Natural killer cell (primary cell): Measurements from ENCODE around the gene TIMM8B. TPM values are rescaled to one million over a fixed set of nuclear protein-coding genes. Genes with fewer than 3 reads are reported as not detected.

Source experiments
- ATAC-seq, 3 donors: fragments of 150-1000 bp in 2 of 3; fragments of 200-7000 bp in 1 of 3; cut with Tn5 transposase; 1 replicate in 1 of 3; 2 replicates in 2 of 3; pipeline ENCODE4 v1.10.0; 2021; ENCODE audit warnings: mild to moderate bottlenecking in 2 of 3, moderate library complexity in 2 of 3
- DNase-seq, 2 donors: peaks; one replicate each; pipeline versions ENCODE4 v3.0.0 to v3.0.0-alpha.2; 2013 to 2021; ENCODE audit warnings: mixed read lengths in 1 of 2
- H3K27ac ChIP-seq: one replicate; pipeline ENCODE4 v1.5.1; 2013; ENCODE audit warnings: mild to moderate bottlenecking, low read length
- H3K27me3 ChIP-seq: one replicate; pipeline ENCODE4 v1.6.1; 2013; ENCODE audit warnings: low read length; ENCODE audit not compliant: control insufficient read depth, insufficient read depth
- H3K36me3 ChIP-seq: one replicate; pipeline ENCODE4 v1.6.1; 2013; ENCODE audit warnings: low read length; ENCODE audit not compliant: control insufficient read depth, insufficient read depth
- H3K4me1 ChIP-seq: one replicate; pipeline ENCODE4 v1.6.1; 2013; ENCODE audit warnings: low read length; ENCODE audit not compliant: control insufficient read depth, insufficient read depth
- H3K4me3 ChIP-seq: one replicate; pipeline ENCODE4 v1.5.1; 2013; ENCODE audit warnings: low read length
- H3K9me3 ChIP-seq: one replicate; pipeline ENCODE4 v1.6.1; 2013; ENCODE audit warnings: low read length; ENCODE audit not compliant: control insufficient read depth, insufficient read depth
- H3K27ac Mint-ChIP-seq, 2 donors: one replicate each; pipeline ENCODE4 v1.8.0; 2022; ENCODE audit warnings: mild to moderate bottlenecking in 2 of 2, mixed read lengths in 2 of 2, moderate library complexity in 1 of 2
- H3K27me3 Mint-ChIP-seq, 2 donors: one replicate each; pipeline ENCODE4 v1.8.0; 2022; ENCODE audit warnings: low read depth in 2 of 2, mixed read lengths in 2 of 2
- H3K36me3 Mint-ChIP-seq: one replicate; pipeline ENCODE4 v1.8.0; 2022; ENCODE audit warnings: mixed read lengths
- H3K4me1 Mint-ChIP-seq, 2 donors: one replicate each; pipeline ENCODE4 v1.8.0; 2022; ENCODE audit warnings: mixed read lengths in 2 of 2
- H3K4me3 Mint-ChIP-seq: one replicate; pipeline ENCODE4 v1.8.0; 2022; ENCODE audit warnings: mild to moderate bottlenecking, moderate library complexity, mixed read lengths
- H3K9me3 Mint-ChIP-seq, 2 donors: one replicate each; pipeline ENCODE4 v1.8.0; 2022; ENCODE audit warnings: mixed read lengths in 2 of 2
- CTCF ChIP-seq: fragments of 200-600 bp; IDR thresholded peaks from one replicate; pipeline ENCODE4 v1.8.0; 2022; ENCODE audit warnings: antibody characterized with exemption
- WGBS: methylation state at CpG from one replicate; pipeline ENCODE4 v1.1.7; 2013; ENCODE audit warnings: missing lambda C conversion rate; ENCODE audit not compliant: insufficient coverage; 5-methylcytosine and 5-hydroxymethylcytosine counted together
- intact Hi-C: fragments of 100-400 bp; cut with micrococcal nuclease; formaldehyde crosslinking; loops from one replicate; pipeline ENCODE4 v1.14.2; 2022
- total RNA-seq, 4 donors: library from RNA; stranded (reverse); fragments of 120-200 nt in 1 of 4; gene quantifications; one replicate each; pipeline versions ENCODE4 v1.2.3 to v1.2.4, GENCODE V29; 2013 to 2022

Gene TIMM8B
- total RNA-seq, 3 donors from 2014 or later (not counting 1 experiment from before 2014, with no cell fraction given), result 14.6 to 17.8 (median 17.0) TPM

- Mint-ChIP-seq H3K27ac (no peak overlapping the region), H3K36me3 (no peaks in the 10 kb centered on the region), H3K4me1 (peaks cover 13% of the 10 kb centered on the region in 2 donors), H3K27me3 (no peaks in the 10 kb centered on the region), H3K4me3 (no peak overlapping the region), H3K9me3 (no peaks in the 10 kb centered on the region)
- Histone ChIP-seq H3K27me3 (no peaks in the 10 kb centered on the region), H3K4me3 (no peak overlapping the region), H3K27ac (no peak overlapping the region), H3K4me1 (peaks cover 22% of the 10 kb centered on the region), H3K9me3 (no peaks in the 10 kb centered on the region), H3K36me3 (no peaks in the 10 kb centered on the region)
- intact Hi-C loops, result no loop called here
- 70% methylated on average over 5 of the region's 5 CpGs for WGBS
- no peak for DNase-seq
- no peak for TF ChIP-seq CTCF
- no peak for ATAC-seq
Measured at GRCh38 chr11:112129656-112130055, 43.1 kb upstream of the TIMM8B start.

- no peak for TF ChIP-seq CTCF
- H3K4me3 Mint-ChIP-seq, result no peak overlapping the region
- peaks cover 13% of the 10 kb centered on the region in 2 donors for H3K4me1 Mint-ChIP-seq
- Histone ChIP-seq H3K9me3 (no peaks in the 10 kb centered on the region), H3K36me3 (no peaks in the 10 kb centered on the region), H3K4me3 (no peak overlapping the region), H3K27ac (no peak overlapping the region), H3K4me1 (peaks cover 22% of the 10 kb centered on the region), H3K27me3 (no peaks in the 10 kb centered on the region)
- no peaks in the 10 kb centered on the region for H3K9me3 Mint-ChIP-seq
- intact Hi-C loops, result no loop called here
- no peaks in the 10 kb centered on the region for H3K36me3 Mint-ChIP-seq
- H3K27me3 Mint-ChIP-seq, result no peaks in the 10 kb centered on the region
- no peak overlapping the region for H3K27ac Mint-ChIP-seq
- WGBS, result 70% methylated on average over 3 of the region's 3 CpGs
- DNase-seq (no peak), ATAC-seq (no peak)
Measured at GRCh38 chr11:112128483-112129121, 42.0 kb upstream of the TIMM8B start.

GRCh38 chr11:112127056-112127455 lies 40.5 kb upstream of the TIMM8B start:
- H3K27me3 Mint-ChIP-seq, result no peaks in the 10 kb centered on the region
- H3K27ac Mint-ChIP-seq, result no peak overlapping the region
- no peak for DNase-seq
- no peaks in the 10 kb centered on the region for H3K9me3 Mint-ChIP-seq
- no peak overlapping the region for H3K27ac ChIP-seq
- WGBS, result 100% methylated on average over 2 of the region's 2 CpGs
- H3K4me1 Mint-ChIP-seq, result peaks cover 5 to 6% of the 10 kb centered on the region in 2 donors
- H3K4me3 ChIP-seq, result no peak overlapping the region
- TF ChIP-seq CTCF, result no peak
- no peaks in the 10 kb centered on the region for H3K36me3 ChIP-seq
- H3K36me3 Mint-ChIP-seq, result no peaks in the 10 kb centered on the region
- no peak overlapping the region for H3K4me3 Mint-ChIP-seq
- H3K4me1 ChIP-seq, result peaks cover 10% of the 10 kb centered on the region
- no peaks in the 10 kb centered on the region for H3K27me3 ChIP-seq
- intact Hi-C loops, result no loop called here
- no peaks in the 10 kb centered on the region for H3K9me3 ChIP-seq
- ATAC-seq, result no peak

GRCh38 chr11:112123129-112123528 lies 36.6 kb upstream of the TIMM8B start:
- Mint-ChIP-seq H3K27ac (no peak overlapping the region), H3K9me3 (no peaks in the 10 kb centered on the region), H3K4me3 (no peak overlapping the region), H3K36me3 (no peaks in the 10 kb centered on the region), H3K27me3 (no peaks in the 10 kb centered on the region), H3K4me1 (no peaks in the 10 kb centered on the region)
- no peak for TF ChIP-seq CTCF
- WGBS, result 98% methylated on average over 4 of the region's 4 CpGs
- no peak overlapping the region for H3K4me3 ChIP-seq
- ATAC-seq, result no peak
- H3K9me3 ChIP-seq, result no peaks in the 10 kb centered on the region
- H3K36me3 ChIP-seq, result no peaks in the 10 kb centered on the region
- intact Hi-C loops, result no loop called here
- H3K27ac ChIP-seq, result no peak overlapping the region
- DNase-seq, result no peak
- H3K27me3 ChIP-seq, result no peaks in the 10 kb centered on the region
- no peaks in the 10 kb centered on the region for H3K4me1 ChIP-seq
